Measurements from ENCODE around the gene TUB. TPM values are rescaled to one million over a fixed set of nuclear protein-coding genes. Genes with fewer than 3 reads are reported as not detected.

The TUB gene
- total and polyA plus RNA-seq, 2 of the 13 experiments (the other 11 are each of a cell fraction or from before 2014, with no cell fraction given) = 4.3 to 5.6 TPM

- TF ChIP-seq POLR2A (IDR thresholded peaks at IDR 0.05; ENCODE audit: insufficient read depth in 1 of 2, low read depth in 2 of 2, low read length in 2 of 2) (no peak), SPEN (CRISPR knock-in tag; IDR thresholded peaks at IDR 0.05; ENCODE audit: low read depth) (no peak)
Measured at GRCh38 chr11:8096575-8096974, 15.6 kb downstream of the TUB start (continued).

GRCh38 chr11:8097062-8097461 lies 16.1 kb downstream of the TUB start:
- ATAC-seq = no peak
- no peak for DNase-seq (ENCODE audit: low spot score)
- TF ChIP-seq HINFP (CRISPR knock-in tag; IDR thresholded peaks at IDR 0.05; ENCODE audit: low read depth) = no peak
- TF ChIP-seq KAT2B (IDR thresholded peaks at IDR 0.05; ENCODE audit: borderline replicate concordance, low read depth, low read length) = no peak
- TF ChIP-seq, protein P1, sequence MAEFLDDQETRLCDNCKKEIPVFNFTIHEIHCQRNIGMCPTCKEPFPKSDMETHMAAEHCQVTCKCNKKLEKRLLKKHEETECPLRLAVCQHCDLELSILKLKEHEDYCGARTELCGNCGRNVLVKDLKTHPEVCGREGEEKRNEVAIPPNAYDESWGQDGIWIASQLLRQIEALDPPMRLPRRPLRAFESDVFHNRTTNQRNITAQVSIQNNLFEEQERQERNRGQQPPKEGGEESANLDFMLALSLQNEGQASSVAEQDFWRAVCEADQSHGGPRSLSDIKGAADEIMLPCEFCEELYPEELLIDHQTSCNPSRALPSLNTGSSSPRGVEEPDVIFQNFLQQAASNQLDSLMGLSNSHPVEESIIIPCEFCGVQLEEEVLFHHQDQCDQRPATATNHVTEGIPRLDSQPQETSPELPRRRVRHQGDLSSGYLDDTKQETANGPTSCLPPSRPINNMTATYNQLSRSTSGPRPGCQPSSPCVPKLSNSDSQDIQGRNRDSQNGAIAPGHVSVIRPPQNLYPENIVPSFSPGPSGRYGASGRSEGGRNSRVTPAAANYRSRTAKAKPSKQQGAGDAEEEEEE (CRISPR knock-in tag; IDR thresholded peaks at IDR 0.05; ENCODE audit: borderline replicate concordance) = no peak
- no peak for TF ChIP-seq GZF1 (CRISPR knock-in tag; IDR thresholded peaks at IDR 0.05)
- TF ChIP-seq IRF1 (CRISPR knock-in tag; IDR thresholded peaks at IDR 0.05; ENCODE audit: low read depth) = no peak
- TF ChIP-seq ZNF782 (CRISPR knock-in tag; IDR thresholded peaks at IDR 0.05; ENCODE audit: borderline replicate concordance) = no peak
- no peak for TF ChIP-seq ZNF18 (CRISPR knock-in tag; IDR thresholded peaks at IDR 0.05; ENCODE audit: insufficient replicate concordance)
- H3K4me1 ChIP-seq (ENCODE audit: insufficient read depth, low read length) = no peaks in the 10 kb centered on the region
- H2AFZ ChIP-seq (ENCODE audit: low read length) = no peak overlapping the region
- H3K79me2 ChIP-seq (ENCODE audit: insufficient read depth, low read length) = no peaks in the 10 kb centered on the region
- no peak overlapping the region for H3K4me3 ChIP-seq (replicated peaks in 1 of 3; ENCODE audit: insufficient read depth in 1 of 3, low read depth in 2 of 3, low read length in 3 of 3)
- no peak for FAIRE-seq
- no TSS peak for BruUV-seq (replicated peaks)
- intact Hi-C loops (cut with micrococcal nuclease; ENCODE audit: unreplicated experiment) (loop anchor here (5.0 to 10.0 kb wide), 2 partner anchors 202 to 1000 kb away; no protein-coding TSS in a partner anchor), in situ Hi-C loops (cut with HindIII; ENCODE audit: extremely low pct_ligation_motif_present, low pct_unique_long_range_greater_than_20kb) (loop anchor here (5.0 to 10.0 kb wide), 2 partner anchors 65 to 92 kb away; no protein-coding TSS in a partner anchor)
- H3K27ac ChIP-seq (ENCODE audit: extremely low read length, insufficient read depth, low read length) = no peak overlapping the region
- 94% methylated on average over 5 of the region's 8 CpGs for WGBS (ENCODE audit: low lambda C conversion rate)
- H3K9ac ChIP-seq (ENCODE audit: insufficient read depth, low read depth, low read length) = no peak overlapping the region
- no peaks in the 10 kb centered on the region for H3K27me3 ChIP-seq (ENCODE audit: control insufficient read depth in 1 of 2, insufficient read depth in 2 of 2, low read length in 2 of 2)
- H3K4me2 ChIP-seq (ENCODE audit: low read depth, low read length) = no peak overlapping the region
- peaks cover 3 to 4% of the 10 kb centered on the region in 2 experiments; a peak in 3 of 5 replicates for H3K36me3 ChIP-seq (replicated peaks in 1 of 2; ENCODE audit: control insufficient read depth in 1 of 2, insufficient read depth in 2 of 2, low read length in 2 of 2)
- ChIA-PET CTCF (ENCODE audit: low intra/inter-chr PET ratio, low total read pairs) (no interaction called here), POLR2A (no interaction called here)
- H3K9me3 ChIP-seq (ENCODE audit: low read length) = no peaks in the 10 kb centered on the region
- H4K20me1 ChIP-seq (ENCODE audit: insufficient read depth, low read length) = no peaks in the 10 kb centered on the region

Data from HepG2 (cell line).